GM10266 (cell line): ENCODE data around the gene TRPM6.
"Not testable (repeated sequence)": the region's sequence is repeated elsewhere in the genome, so short reads cannot be mapped to it uniquely, and the experiment has no call there.

Experiments used
- DNase-seq: peaks from one replicate; pipeline ENCODE4 v3.0.0; 2012; ENCODE audit errors: extremely low spot score
- CTCF ChIP-seq: IDR thresholded peaks from 2 replicates; pipeline ENCODE4 v1.5.1; 2012; ENCODE audit warnings: mild to moderate bottlenecking, low read depth; ENCODE audit not compliant: control insufficient read depth, insufficient read depth; ENCODE audit errors: missing control alignments

TRPM6 gene

GRCh38 chr9:74855072-74855471, 32.6 kb downstream of the TRPM6 start:
- DNase-seq = no peak
- no peak for TF ChIP-seq CTCF

- DNase-seq = not testable (repeated sequence)
Measured at GRCh38 chr9:74853024-74853423, 34.7 kb downstream of the TRPM6 start.

- DNase-seq = no peak
- TF ChIP-seq CTCF = no peak
Measured at GRCh38 chr9:74848153-74848525, 39.6 kb downstream of the TRPM6 start.

- TF ChIP-seq CTCF = no peak
- no peak for DNase-seq
Measured at GRCh38 chr9:74847478-74848152, 40.1 kb downstream of the TRPM6 start.

GRCh38 chr9:74846766-74847165, 41.0 kb downstream of the TRPM6 start:
- no peak for DNase-seq
- TF ChIP-seq CTCF = no peak

GRCh38 chr9:74838351-74838750, 49.4 kb downstream of the TRPM6 start:
- DNase-seq = no peak
- no peak for TF ChIP-seq CTCF

- DNase-seq = no peak
- no peak for TF ChIP-seq CTCF
Measured at GRCh38 chr9:74824654-74825053, 63.1 kb downstream of the TRPM6 start.

- no peak for TF ChIP-seq CTCF
- DNase-seq = no peak
Measured at GRCh38 chr9:74821636-74822035, 66.1 kb downstream of the TRPM6 start.
